Ovary (tissue), 9 donors: ENCODE results near the gene SLC66A3. TPM values are rescaled to one million over a fixed set of nuclear protein-coding genes. Genes with fewer than 3 reads are reported as not detected.

Experiments
- DNase-seq, 5 donors: peaks; one replicate each; pipeline ENCODE4 v3.0.0-alpha.2; 2019 to 2020
- H3K27ac ChIP-seq, 2 donors: fragments of 200-600 bp; one replicate each; pipeline versions ENCODE4 v1.5.1 to v1.8.0; 2019 to 2022
- H3K27me3 ChIP-seq: fragments of 200-600 bp; one replicate; pipeline ENCODE4 v1.8.0; 2022
- H3K36me3 ChIP-seq: fragments of 200-600 bp; sonication (generic); one replicate; pipeline ENCODE4 v1.5.1; 2019
- H3K4me1 ChIP-seq: one replicate; pipeline ENCODE4 v1.8.1; 2013; ENCODE audit warnings: mild to moderate bottlenecking, moderate library complexity; ENCODE audit not compliant: insufficient read depth
- H3K4me3 ChIP-seq: fragments of 200-600 bp; sonication (generic); one replicate; pipeline ENCODE4 v1.5.1; 2017
- H3K9me3 ChIP-seq, 2 donors: fragments of 200-600 bp in 1 of 2; sonication (generic) in 1 of 2; one replicate each; pipeline versions ENCODE4 v1.5.1 to v1.8.1; 2013 to 2019; ENCODE audit warnings: mild to moderate bottlenecking in 1 of 2, moderate library complexity in 1 of 2
- CTCF ChIP-seq, 3 donors: fragments of 450-650 bp in 2 of 3; fragments of 200-600 bp in 1 of 3; IDR thresholded peaks; one replicate each; pipeline versions ENCODE4 v1.5.1 to v1.8.0; 2016 to 2022; ENCODE audit warnings: antibody characterized with exemption in 3 of 3, mild to moderate bottlenecking in 1 of 3
- EP300 ChIP-seq: sonication (generic); formaldehyde crosslinking; IDR thresholded peaks from one replicate; pipeline ENCODE4 v1.6.1; 2017; ENCODE audit warnings: antibody characterized with exemption
- POLR2A ChIP-seq: fragments of 450-650 bp; IDR thresholded peaks from one replicate; pipeline ENCODE4 v1.6.1; 2017; ENCODE audit warnings: antibody characterized with exemption, mild to moderate bottlenecking, moderate library complexity
- WGBS, 3 donors: extraction: QIAGEN DNeasy Blood & Tissue Kit in 1 of 3; methylation state at CpG; one replicate each; pipeline versions ENCODE4 v1.1.5 to v1.1.7; 2013 to 2017; 5-methylcytosine and 5-hydroxymethylcytosine counted together
- intact Hi-C, 4 donors: fragments of 100-400 bp; cut with DNase I; formaldehyde crosslinking; loops; one replicate each; pipeline versions ENCODE4 v1.11.0 to v1.15.1; 2022 to 2023
- polyA plus RNA-seq, 2 donors: library from polyadenylated mRNA; stranded (reverse); fragments of 200-250 nt in 1 of 2; fragments of 350-450 nt in 1 of 2; fragmentation: Illumina TruSeq in 1 of 2; extraction: RNeasy Lipid Tissue Mini Kit (QIAGEN cat#74804) in 1 of 2; gene quantifications; one replicate each; pipeline ENCODE4 v1.2.3, GENCODE V29; 2013 to 2014
- total RNA-seq, 7 donors: library from RNA; depleted of rRNA in 2 of 7; stranded (reverse); fragments of >200 nt in 2 of 7; fragmentation: NEBNext Ultra II Directional in 3 of 7; extraction: Animal tissue kit (Norgen Biotek cat#: 25700) in 3 of 7; gene quantifications; one replicate each; pipeline versions ENCODE4 v1.1.0 to v1.2.4, GENCODE V29; 2016 to 2023
- donor health status: DM: no; HTN: no; CAD: no; lungs with moderate emphysema.
- donor health status: DM: no; HTN: no; CAD: no.
- donor health status: Bipolar disorder and iron deficiency.
- donor health status: DM: yes; HTN: yes; CAD: no.
- donor health status: DM: no; HTN: no; CAD: no.
- donor health status: DM: yes; HTN: yes; CAD: no.

The SLC66A3 gene
- total and polyA plus RNA-seq, 9 donors = 22.9 to 76.2 (median 30.9) TPM

DNA sequence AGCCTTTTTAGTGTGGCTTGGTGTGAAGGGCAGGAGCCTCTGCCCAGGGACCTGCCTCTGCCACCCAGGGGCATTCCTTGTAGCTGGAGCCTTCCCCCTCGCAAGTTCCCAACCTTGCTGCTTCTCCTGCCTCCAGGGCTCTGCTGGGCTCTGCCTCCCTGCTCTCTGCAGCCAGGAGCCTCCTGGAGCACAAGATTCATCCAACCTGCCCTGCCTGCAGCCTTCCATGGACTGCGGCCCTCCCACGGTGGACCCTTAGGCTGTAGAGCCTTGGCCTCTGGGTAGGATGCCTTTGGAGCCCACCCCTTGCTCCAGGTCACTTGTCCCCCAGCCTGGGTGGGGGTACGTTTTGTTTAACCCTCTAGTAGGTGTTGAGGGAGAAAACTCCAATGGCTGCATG lies 2.5 kb downstream of the SLC66A3 start:
- no peak for TF ChIP-seq EP300
- no peak for TF ChIP-seq CTCF (IDR thresholded peaks at IDR 0.05)
- no peak for TF ChIP-seq POLR2A
- intact Hi-C loops = loop anchor here in 1 of 4 donors (10.0 kb wide), 1 partner anchor 187 kb away; the partner anchor contains the start of gene ROCK2

GRCh38 chr2:11158916-11159573 lies 3.8 kb downstream of the SLC66A3 start:
- Histone ChIP-seq H3K36me3 (no peaks in the 10 kb centered on the region), H3K27ac (no peak overlapping the region), H3K4me1 (peaks cover 2% of the 10 kb centered on the region), H3K27me3 (no peaks in the 10 kb centered on the region), H3K4me3 (no peak overlapping the region), H3K9me3 (no peaks in the 10 kb centered on the region)
- TF ChIP-seq POLR2A (no peak), EP300 (no peak), CTCF (IDR thresholded peaks at IDR 0.05) (no peak)
- intact Hi-C loops = loop anchor here in 1 of 4 donors (10.0 kb wide), 1 partner anchor 186 kb away; the partner anchor contains the start of gene ROCK2
- DNase-seq = no peak
- WGBS, 3 donors = 76 to 82% (median 79%) methylated on average over 11 to 14 of the region's 14 CpGs

More for the DNA sequence above, 2.5 kb downstream of the SLC66A3 start:
- no peaks in the 10 kb centered on the region for H3K27me3 ChIP-seq
- DNase-seq = no peak
- H3K36me3 ChIP-seq = no peaks in the 10 kb centered on the region
- H3K9me3 ChIP-seq = no peaks in the 10 kb centered on the region
- H3K4me1 ChIP-seq = peaks cover 2% of the 10 kb centered on the region
- H3K4me3 ChIP-seq = no peak overlapping the region
- WGBS, 3 donors = 85 to 96% (median 93%) methylated on average over 4 of the region's 4 CpGs
- no peak overlapping the region for H3K27ac ChIP-seq

GRCh38 chr2:11159574-11160170 lies 4.4 kb downstream of the SLC66A3 start:
- no peak for DNase-seq
- H3K4me1 ChIP-seq = peaks cover 2% of the 10 kb centered on the region
- H3K9me3 ChIP-seq = no peaks in the 10 kb centered on the region
- H3K27me3 ChIP-seq = no peaks in the 10 kb centered on the region
- 95 to 97% (median 96%) methylated on average over 14 of the region's 14 CpGs for WGBS, 3 donors
- no peak overlapping the region for H3K27ac ChIP-seq
- H3K4me3 ChIP-seq = no peak overlapping the region
- intact Hi-C loops = loop anchor here in 1 of 4 donors (10.0 kb wide), 2 partner anchors 185 to 435 kb away; partner anchors contain the start of gene ROCK2
- no peaks in the 10 kb centered on the region for H3K36me3 ChIP-seq
- TF ChIP-seq CTCF (IDR thresholded peaks at IDR 0.05) = no peak
- no peak for TF ChIP-seq POLR2A
- TF ChIP-seq EP300 = no peak

DNA sequence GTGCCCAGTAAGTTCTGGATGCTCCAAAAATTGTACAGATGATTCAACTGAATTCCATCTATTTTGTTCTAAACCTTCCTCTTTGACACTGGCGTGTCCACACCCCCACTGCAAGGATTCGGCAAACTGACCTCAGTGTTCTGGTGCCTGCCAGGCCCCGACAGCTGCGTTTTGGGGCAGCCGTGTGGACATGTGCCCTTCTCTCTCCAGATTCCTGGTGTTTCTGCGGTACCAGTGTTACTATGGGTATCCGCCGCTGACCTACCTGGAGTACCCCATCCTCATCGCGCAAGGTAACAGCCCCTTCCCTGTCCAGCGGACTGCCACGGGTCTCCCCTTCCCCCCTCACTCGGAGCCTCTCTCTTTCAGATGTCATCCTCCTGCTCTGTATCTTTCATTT lies 5.0 kb downstream of the SLC66A3 start:
- Histone ChIP-seq H3K27me3 (no peaks in the 10 kb centered on the region), H3K4me3 (no peak overlapping the region), H3K36me3 (no peaks in the 10 kb centered on the region), H3K9me3 (no peaks in the 10 kb centered on the region), H3K27ac (no peak overlapping the region), H3K4me1 (peaks cover 2% of the 10 kb centered on the region)
- no peak for DNase-seq
- 88 to 96% (median 90%) methylated on average over 13 of the region's 13 CpGs for WGBS, 3 donors
- TF ChIP-seq EP300 (no peak), CTCF (IDR thresholded peaks at IDR 0.05) (no peak), POLR2A (no peak)
- intact Hi-C loops = loop anchor here in 1 of 4 donors (10.0 kb wide), 1 partner anchor 435 kb away; no protein-coding TSS in a partner anchor
